K562 (cell line): Measurements from ENCODE around the gene IL37. TPM values are rescaled to one million over a fixed set of nuclear protein-coding genes. Genes with fewer than 3 reads are reported as not detected.

ENCODE experiments used
- ATAC-seq: fragments of 200-7000 bp; cut with Tn5 transposase; 3 replicates; pipeline ENCODE4 v1.9.1; 2020; ENCODE audit warnings: moderate library complexity
- BruUV-seq: library from RNA; stranded (reverse); fragments of 400-500 nt; replicated peaks from 2 replicates; lab custom pipeline; 2021; lab: Mats Ljungman, UMichigan
- CTCF ChIA-PET: fragments of 300-600 bp; formaldehyde crosslinking; extraction: SDS; loops from one replicate; lab custom pipeline; 2021; ENCODE audit warnings: low intra/inter-chr PET ratio; lab: Yijun Ruan, JAX
- POLR2A ChIA-PET: fragments of 300-600, 350-650 bp; sonication (Branson Sonifier 250); formaldehyde crosslinking; extraction: SDS; loops from one replicate; lab custom pipeline; 2021; ENCODE audit warnings: antibody characterized with exemption, inconsistent platforms; lab: Yijun Ruan, JAX
- DNase-seq, 4 experiments: peaks; one replicate each; pipeline versions ENCODE4 v3.0.0 to v3.0.0-alpha.2; 2011 to 2018; ENCODE audit warnings: low spot score in 3 of 4, mixed read lengths in 3 of 4; ENCODE audit errors: extremely low read depth in 1 of 4
- FAIRE-seq: peaks from 2 replicates; lab custom pipeline; 2011; peaks lifted over from hg19 to GRCh38; lab: Jason Lieb, UNC
- H2AFZ ChIP-seq: 2 replicates; pipeline ENCODE4 v1.6.0; 2011; ENCODE audit warnings: low read depth, low read length, control low read depth, inconsistent platforms
- H3K27ac ChIP-seq: fragments of 200-600 bp; 3 replicates; pipeline ENCODE4 v1.8.0; 2011; ENCODE audit warnings: low read depth, mild to moderate bottlenecking, control low read depth, inconsistent platforms, low read length, moderate library complexity, mixed read lengths; ENCODE audit errors: extremely low read depth
- H3K27me3 ChIP-seq, 2 experiments: fragments of 300-600 bp in 1 of 2; 2 replicates in 1 of 2; 3 replicates in 1 of 2; pipeline versions ENCODE4 v1.6.0 to v1.8.0; 2011; ENCODE audit warnings: inconsistent platforms in 2 of 2, low read length in 2 of 2, mild to moderate bottlenecking in 1 of 2, mixed read lengths in 1 of 2, moderate library complexity in 1 of 2; ENCODE audit not compliant: control insufficient read depth in 2 of 2, insufficient read depth in 2 of 2
- H3K36me3 ChIP-seq: fragments of 300-600 bp; 3 replicates; pipeline ENCODE4 v1.8.0; 2011; ENCODE audit warnings: mild to moderate bottlenecking, low read length, inconsistent platforms; ENCODE audit not compliant: control insufficient read depth, insufficient read depth
- H3K4me1 ChIP-seq, 2 experiments: fragments of 200-600 bp in 1 of 2; replicated peaks in 1 of 2; 2 replicates in 1 of 2; 3 replicates in 1 of 2; pipeline versions ENCODE4 v1.5.1 to v1.8.0; 2011; ENCODE audit warnings: inconsistent platforms in 2 of 2, low read length in 2 of 2, mild to moderate bottlenecking in 1 of 2, mixed read lengths in 1 of 2, moderate library complexity in 1 of 2; ENCODE audit not compliant: control insufficient read depth in 2 of 2, insufficient read depth in 2 of 2
- H3K4me2 ChIP-seq: 2 replicates; pipeline ENCODE4 v1.6.1; 2011; ENCODE audit warnings: low read length, control low read depth, inconsistent platforms, mixed read lengths; ENCODE audit not compliant: insufficient read depth
- H3K4me3 ChIP-seq: fragments of 200-600 bp; sonication (generic), shearing (Covaris generic); 2 replicates; pipeline ENCODE4 v1.5.1; 2016; ENCODE audit warnings: control low read depth, inconsistent platforms
- H3K79me2 ChIP-seq: fragments of 200-600 bp; 3 replicates; pipeline ENCODE4 v1.8.0; 2011; ENCODE audit warnings: low read length, inconsistent platforms; ENCODE audit not compliant: control insufficient read depth, insufficient read depth
- H3K9ac ChIP-seq, 2 experiments: 2 replicates each; pipeline versions ENCODE4 v1.6.0 to v1.6.1; 2011; ENCODE audit warnings: low read depth in 2 of 2, low read length in 2 of 2, control low read depth in 1 of 2, inconsistent platforms in 1 of 2, mild to moderate bottlenecking in 1 of 2, mixed read lengths in 1 of 2; ENCODE audit not compliant: insufficient read depth in 1 of 2
- H3K9me1 ChIP-seq: one replicate; pipeline ENCODE4 v1.6.0; 2011; ENCODE audit warnings: inconsistent platforms, mild to moderate bottlenecking, low read length, moderate library complexity; ENCODE audit not compliant: control insufficient read depth, insufficient read depth
- H3K9me3 ChIP-seq: replicated peaks from 2 replicates; pipeline ENCODE4 v1.5.1; 2011; ENCODE audit warnings: low read depth, low read length, inconsistent platforms; ENCODE audit not compliant: control insufficient read depth, insufficient read depth
- H4K20me1 ChIP-seq: replicated peaks from 2 replicates; pipeline ENCODE4 v1.6.1; 2011; ENCODE audit warnings: low read length, inconsistent platforms, mixed read lengths; ENCODE audit not compliant: control insufficient read depth, insufficient read depth
- GMEB1 ChIP-seq: fragments of 250-450 bp; sonication (Bioruptor Pico); IDR thresholded peaks from 2 replicates; pipeline ENCODE4 v1.4.0; 2020; ENCODE audit warnings: mild to moderate bottlenecking
- MAZ ChIP-seq, 2 experiments: fragments of 450-650 bp in 1 of 2; sonication (generic) in 1 of 2; formaldehyde crosslinking; IDR thresholded peaks in 1 of 2; conservative IDR thresholded peaks in 1 of 2; 2 replicates each; pipeline versions ENCODE4 v1.4.0 to v1.5.0; 2020; ENCODE audit warnings: mild to moderate bottlenecking in 1 of 2, missing genetic modification reagents in 1 of 2
- WGBS: fragments of 100-300 bp; shearing (Covaris generic); methylation state at CpG from one replicate; pipeline ENCODE4 v1.1.6; 2016; ENCODE audit warnings: low coverage, mixed read lengths; ENCODE audit not compliant: insufficient coverage; ENCODE audit errors: missing lambda C conversion rate; 5-methylcytosine and 5-hydroxymethylcytosine counted together
- in situ Hi-C: fragments of 300-500 bp; cut with MboI; formaldehyde crosslinking; loops from 4 replicates; pipeline ENCODE4 v1.15.0; 2018; ENCODE audit warnings: inconsistent platforms, mixed read lengths
- intact Hi-C: fragments of 100-400 bp; cut with micrococcal nuclease; formaldehyde crosslinking; loops from 2 replicates; pipeline ENCODE4 v1.14.2; 2022
- polyA plus RNA-seq, 8 experiments: library from polyadenylated mRNA; depleted of rRNA in 4 of 8; stranded (reverse) in 5 of 8; unstranded in 3 of 8; fragments of >200 nt; fragmentation: Nextera tagmentation in 2 of 8; fragmentation: Illumina TruSeq in 1 of 8; extraction: Ambion mirVana in 2 of 8; extraction: Trizol in 1 of 8; gene quantifications; 2 replicates each; pipeline versions ENCODE4 v1.2.1 to v1.2.3, GENCODE V29; 2011 to 2014; ENCODE audit warnings: inconsistent platforms in 1 of 8, missing spikeins in 1 of 8
- total RNA-seq, 7 experiments: library from RNA; depleted of rRNA in 6 of 7; stranded (reverse); fragments of >200 nt in 6 of 7; fragmentation: Illumina TruSeq in 2 of 7; extraction: Trizol in 2 of 7; gene quantifications; 2 replicates each; pipeline versions ENCODE4 v1.2.1 to v1.2.3, GENCODE V29; 2011 to 2021; ENCODE audit warnings: low replicate concordance in 1 of 7
- TF ChIP-seq, protein P1 (sequence below), 3 experiments: IDR thresholded peaks in 2 of 3; conservative IDR thresholded peaks in 1 of 3; 2 replicates each; pipeline ENCODE4 v1.5.1; 2011 to 2012; ENCODE audit warnings: low read length in 3 of 3, mild to moderate bottlenecking in 3 of 3, control low read depth in 2 of 3, improper control_type of control experiment in 1 of 3, inconsistent platforms in 1 of 3, low read depth in 1 of 3, mixed read lengths in 1 of 3, moderate library complexity in 1 of 3; ENCODE audit not compliant: insufficient read depth in 2 of 3

Gene IL37
- total and polyA plus RNA-seq, 9 of the 15 experiments (the other 6 are each of a cell fraction or from before 2014, with no cell fraction given): not detected

DNA sequence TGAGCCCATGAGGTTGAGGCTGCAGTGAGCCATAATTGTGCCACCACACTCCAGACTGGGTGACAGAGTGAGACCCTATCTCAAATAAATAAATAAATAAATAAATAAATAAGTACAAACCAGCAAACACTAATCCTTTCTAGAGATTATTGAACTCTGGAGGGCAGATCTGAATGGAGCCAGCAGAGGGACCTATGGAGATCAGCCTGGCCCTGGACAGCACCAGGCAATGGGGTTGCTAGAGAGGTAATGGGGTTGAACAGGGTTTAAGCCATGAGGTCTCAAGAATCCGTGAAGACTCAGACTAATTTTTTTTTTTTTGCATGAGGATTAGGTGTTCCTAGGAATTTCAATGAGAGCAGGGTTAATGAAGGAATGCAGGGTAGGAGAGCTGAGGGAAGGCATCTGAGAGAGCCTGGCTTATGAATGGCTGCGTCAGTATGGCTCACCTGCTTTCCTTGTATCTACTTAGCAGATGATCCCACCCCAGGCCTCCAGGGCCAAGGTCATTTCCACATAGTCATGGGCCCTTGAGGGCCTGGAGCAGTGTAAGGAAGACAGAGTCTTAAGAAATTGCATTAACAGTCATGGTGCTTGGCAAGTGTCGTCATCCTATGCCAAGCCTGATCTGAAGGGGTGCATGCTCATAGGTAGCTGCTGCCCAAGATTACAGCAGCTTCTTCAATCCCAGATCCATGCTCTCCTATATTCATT is 34.6 kb upstream of the IL37 start:
- intact Hi-C loops (no loop called here), in situ Hi-C loops (loop anchor here (5.0 to 25.0 kb wide), 2 partner anchors 124 to 264 kb away; no protein-coding TSS in a partner anchor)
- WGBS: 32% methylated on average over 3 of the region's 3 CpGs
- Histone ChIP-seq H3K79me2 (no peaks in the 10 kb centered on the region), H3K4me2 (no peak overlapping the region), H2AFZ (no peak overlapping the region), H3K27me3 (peaks cover 0 to 14% of the 10 kb centered on the region in 2 experiments; a peak in 1 of 5 replicates), H3K9me3 (no peaks in the 10 kb centered on the region), H3K36me3 (no peaks in the 10 kb centered on the region), H4K20me1 (no peaks in the 10 kb centered on the region), H3K4me3 (no peak overlapping the region), H3K4me1 (peaks cover 0 to 7% of the 10 kb centered on the region in 2 experiments; a peak in 3 of 5 replicates), H3K27ac (no peak overlapping the region), H3K9ac (no peak overlapping the region), H3K9me1 (no peaks in the 10 kb centered on the region)
- no peak for FAIRE-seq
- POLR2A ChIA-PET: no interaction called here
- TF ChIP-seq MAZ (CRISPR knock-in tag; conservative IDR thresholded peaks at IDR 0.05 in 1 of 2, IDR thresholded peaks at IDR 0.05 in 1 of 2): no peak
- TF ChIP-seq, protein P1, sequence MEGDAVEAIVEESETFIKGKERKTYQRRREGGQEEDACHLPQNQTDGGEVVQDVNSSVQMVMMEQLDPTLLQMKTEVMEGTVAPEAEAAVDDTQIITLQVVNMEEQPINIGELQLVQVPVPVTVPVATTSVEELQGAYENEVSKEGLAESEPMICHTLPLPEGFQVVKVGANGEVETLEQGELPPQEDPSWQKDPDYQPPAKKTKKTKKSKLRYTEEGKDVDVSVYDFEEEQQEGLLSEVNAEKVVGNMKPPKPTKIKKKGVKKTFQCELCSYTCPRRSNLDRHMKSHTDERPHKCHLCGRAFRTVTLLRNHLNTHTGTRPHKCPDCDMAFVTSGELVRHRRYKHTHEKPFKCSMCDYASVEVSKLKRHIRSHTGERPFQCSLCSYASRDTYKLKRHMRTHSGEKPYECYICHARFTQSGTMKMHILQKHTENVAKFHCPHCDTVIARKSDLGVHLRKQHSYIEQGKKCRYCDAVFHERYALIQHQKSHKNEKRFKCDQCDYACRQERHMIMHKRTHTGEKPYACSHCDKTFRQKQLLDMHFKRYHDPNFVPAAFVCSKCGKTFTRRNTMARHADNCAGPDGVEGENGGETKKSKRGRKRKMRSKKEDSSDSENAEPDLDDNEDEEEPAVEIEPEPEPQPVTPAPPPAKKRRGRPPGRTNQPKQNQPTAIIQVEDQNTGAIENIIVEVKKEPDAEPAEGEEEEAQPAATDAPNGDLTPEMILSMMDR (IDR thresholded peaks at IDR 0.05 in 2 of 3, conservative IDR thresholded peaks at IDR 0.05 in 1 of 3; ENCODE audit: insufficient read depth in 2 of 3, low read depth in 1 of 3, low read length in 3 of 3): peak in 1 of 3 experiments; percentile 19; a peak in 1 of 6 replicates
- TF ChIP-seq GMEB1 (CRISPR knock-in tag): no peak
- no peak for DNase-seq
- peak; percentile 61; the same call in 1 of the 3 replicates for ATAC-seq
- CTCF ChIA-PET: no interaction called here
- BruUV-seq: no TSS peak
